DOHH2 (cell line): ENCODE results near the gene ANLN.

Experiments
- H3F3A ChIP-seq: fragments of 200-600 bp; sonication (generic), shearing (Covaris generic); 2 replicates; pipeline ENCODE4 v1.6.0; 2016; ENCODE audit warnings: antibody characterized with exemption, mild to moderate bottlenecking; ENCODE audit not compliant: control insufficient read depth, insufficient read depth
- H3K27ac ChIP-seq: fragments of 200-600 bp; sonication (generic); 2 replicates; pipeline ENCODE4 v1.5.1; 2014; ENCODE audit warnings: low read depth, mild to moderate bottlenecking, low read length, moderate library complexity
- H3K27me3 ChIP-seq: fragments of 200-600 bp; sonication (generic); 2 replicates; pipeline ENCODE4 v1.6.1; 2014; ENCODE audit warnings: mild to moderate bottlenecking, low read length, mixed read lengths; ENCODE audit not compliant: control insufficient read depth
- H3K36me3 ChIP-seq: fragments of 200-600 bp; sonication (generic); 2 replicates; pipeline ENCODE4 v1.6.1; 2014; ENCODE audit warnings: mild to moderate bottlenecking, low read length, moderate library complexity, mixed read lengths; ENCODE audit not compliant: control insufficient read depth
- H3K4me1 ChIP-seq: fragments of 200-600 bp; sonication (generic); 2 replicates; pipeline ENCODE4 v1.6.1; 2014; ENCODE audit warnings: mild to moderate bottlenecking, low read length, mixed read lengths; ENCODE audit not compliant: control insufficient read depth
- H3K4me2 ChIP-seq: fragments of 200-600 bp; sonication (generic); 2 replicates; pipeline ENCODE4 v1.6.0; 2014; ENCODE audit warnings: mild to moderate bottlenecking, low read length, moderate library complexity
- H3K4me3 ChIP-seq: fragments of 200-600 bp; sonication (generic); 2 replicates; pipeline ENCODE4 v1.5.1; 2014; ENCODE audit warnings: mild to moderate bottlenecking, low read length, mixed read lengths
- H3K79me2 ChIP-seq: fragments of 200-600 bp; sonication (generic); 2 replicates; pipeline ENCODE4 v1.6.1; 2014; ENCODE audit warnings: mild to moderate bottlenecking, low read length, mixed read lengths; ENCODE audit not compliant: control insufficient read depth
- H3K9me2 ChIP-seq: fragments of 200-600 bp; sonication (generic); replicated peaks from 2 replicates; pipeline ENCODE4 v1.6.1; 2014; ENCODE audit warnings: mild to moderate bottlenecking, low read length, mixed read lengths; ENCODE audit not compliant: control insufficient read depth
- H3K9me3 ChIP-seq: fragments of 200-600 bp; sonication (generic); 2 replicates; pipeline ENCODE4 v1.6.1; 2014; ENCODE audit warnings: antibody characterized with exemption, low read length, mixed read lengths; ENCODE audit not compliant: control insufficient read depth, insufficient read depth
- H4K20me1 ChIP-seq: fragments of 200-600 bp; sonication (generic); 2 replicates; pipeline ENCODE4 v1.6.0; 2014; ENCODE audit warnings: low read depth, mild to moderate bottlenecking, antibody characterized with exemption, low read length, moderate library complexity; ENCODE audit not compliant: control insufficient read depth, insufficient read depth
- EZH2phosphoT487 ChIP-seq: fragments of 200-600 bp; sonication (generic); IDR thresholded peaks from 2 replicates; pipeline ENCODE4 v1.6.1; 2017; ENCODE audit warnings: borderline replicate concordance, mild to moderate bottlenecking, antibody characterized with exemption, low read length, moderate library complexity, mixed read lengths
- TF ChIP-seq, protein P1 (sequence below): fragments of 200-600 bp; sonication (generic); IDR thresholded peaks from one replicate; pipeline ENCODE4 v1.5.1; 2014; ENCODE audit warnings: antibody characterized with exemption, mild to moderate bottlenecking, low read depth, low read length; ENCODE audit not compliant: poor library complexity, severe bottlenecking

ANLN gene

DNA sequence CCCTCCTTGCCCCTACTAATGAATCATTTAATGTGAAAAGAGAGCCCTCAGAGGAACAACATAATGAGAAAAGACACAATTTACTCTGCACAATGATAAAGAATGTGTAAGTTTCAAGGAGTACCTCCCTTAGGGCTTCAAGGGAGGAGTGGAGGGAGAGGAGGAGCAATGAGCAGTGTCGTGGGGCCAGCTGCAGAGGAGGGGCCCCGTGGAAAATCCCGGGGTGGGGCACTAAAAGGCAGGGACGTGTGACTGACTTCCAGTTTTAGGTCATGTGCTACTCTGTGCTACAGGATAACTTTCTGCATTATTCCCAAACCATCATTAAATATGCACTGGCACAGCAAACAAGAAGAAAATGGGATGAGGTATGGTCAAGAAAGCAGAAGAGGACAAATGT, 108.1 kb downstream of the ANLN start:
- Histone ChIP-seq H3K27me3 (peaks cover 14% of the 10 kb centered on the region), H3K4me2 (no peak overlapping the region), H3K36me3 (no peaks in the 10 kb centered on the region), H3K4me3 (no peak overlapping the region), H3K9me3 (no peaks in the 10 kb centered on the region), H4K20me1 (no peaks in the 10 kb centered on the region), H3K4me1 (no peaks in the 10 kb centered on the region), H3K27ac (no peak overlapping the region), H3F3A (no peaks in the 10 kb centered on the region), H3K79me2 (no peaks in the 10 kb centered on the region), H3K9me2 (no peaks in the 10 kb centered on the region)
- no peak for TF ChIP-seq EZH2phosphoT487
- TF ChIP-seq, protein P1, sequence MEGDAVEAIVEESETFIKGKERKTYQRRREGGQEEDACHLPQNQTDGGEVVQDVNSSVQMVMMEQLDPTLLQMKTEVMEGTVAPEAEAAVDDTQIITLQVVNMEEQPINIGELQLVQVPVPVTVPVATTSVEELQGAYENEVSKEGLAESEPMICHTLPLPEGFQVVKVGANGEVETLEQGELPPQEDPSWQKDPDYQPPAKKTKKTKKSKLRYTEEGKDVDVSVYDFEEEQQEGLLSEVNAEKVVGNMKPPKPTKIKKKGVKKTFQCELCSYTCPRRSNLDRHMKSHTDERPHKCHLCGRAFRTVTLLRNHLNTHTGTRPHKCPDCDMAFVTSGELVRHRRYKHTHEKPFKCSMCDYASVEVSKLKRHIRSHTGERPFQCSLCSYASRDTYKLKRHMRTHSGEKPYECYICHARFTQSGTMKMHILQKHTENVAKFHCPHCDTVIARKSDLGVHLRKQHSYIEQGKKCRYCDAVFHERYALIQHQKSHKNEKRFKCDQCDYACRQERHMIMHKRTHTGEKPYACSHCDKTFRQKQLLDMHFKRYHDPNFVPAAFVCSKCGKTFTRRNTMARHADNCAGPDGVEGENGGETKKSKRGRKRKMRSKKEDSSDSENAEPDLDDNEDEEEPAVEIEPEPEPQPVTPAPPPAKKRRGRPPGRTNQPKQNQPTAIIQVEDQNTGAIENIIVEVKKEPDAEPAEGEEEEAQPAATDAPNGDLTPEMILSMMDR: no peak
